ENCODE data around the gene KRTAP3-3.
"Not testable (repeated sequence)": the region's sequence is repeated elsewhere in the genome, so short reads cannot be mapped to it uniquely, and the experiment has no call there.

KRTAP3-3 gene

GRCh38 chr17:40993839-40994238 lies at the start of gene KRTAP3-3:
KRTAP3-3 (minus strand) TSS chr17:40994164; CDS start chr17:40994097, 67 bp downstream.
- DNase-seq (ENCODE audit: low spot score): no peak

- DNase-seq (ENCODE audit: low spot score): no peak
These were observed 49.0 kb upstream of the KRTAP3-3 start for GRCh38 chr17:41042953-41043352.

GRCh38 chr17:41040783-41041571 lies 47.0 kb upstream of the KRTAP3-3 start, which contains the start of gene KRTAP1-1:
KRTAP1-1 (minus strand) TSS chr17:41041450; CDS start chr17:41041397, 53 bp downstream.
- peak; percentile 43 for DNase-seq (ENCODE audit: low spot score)

- no peak for DNase-seq (ENCODE audit: low spot score)
These were observed 43.9 kb upstream of the KRTAP3-3 start for GRCh38 chr17:41037853-41038350.

- DNase-seq (ENCODE audit: low spot score): not testable (repeated sequence)
These were observed 40.5 kb upstream of the KRTAP3-3 start, which contains the start of gene KRTAP1-3 for GRCh38 chr17:41034346-41034935. KRTAP1-3 (minus strand) TSS chr17:41034874; CDS start chr17:41034821, 53 bp downstream.

- no peak for DNase-seq (ENCODE audit: low spot score)
These were observed 35.8 kb upstream of the KRTAP3-3 start, which contains the start of gene KRTAP1-4 for GRCh38 chr17:41029633-41030245. KRTAP1-4 (minus strand) TSS chr17:41030195; CDS start chr17:41030078, 117 bp downstream.

GRCh38 chr17:41026715-41027471 lies 32.9 kb upstream of the KRTAP3-3 start, which contains the start of gene KRTAP1-5:
KRTAP1-5 (minus strand) TSS chr17:41027208; CDS start chr17:41027155, 53 bp downstream.
- DNase-seq (ENCODE audit: low spot score): peak; percentile 59

GRCh38 chr17:41024697-41025096 lies 30.7 kb upstream of the KRTAP3-3 start:
- no peak for DNase-seq (ENCODE audit: low spot score)

- no peak for DNase-seq (ENCODE audit: low spot score)
These were observed 26.4 kb upstream of the KRTAP3-3 start for GRCh38 chr17:41020336-41020735.

- DNase-seq (ENCODE audit: low spot score): no peak
These were observed 25.5 kb upstream of the KRTAP3-3 start for GRCh38 chr17:41019415-41019814.

GRCh38 chr17:41018541-41018940 lies 24.6 kb upstream of the KRTAP3-3 start:
- DNase-seq (ENCODE audit: low spot score): no peak

- no peak for DNase-seq (ENCODE audit: low spot score)
These were observed 22.7 kb upstream of the KRTAP3-3 start for GRCh38 chr17:41016578-41017215.

- no peak for DNase-seq (ENCODE audit: low spot score)
These were observed 21.5 kb upstream of the KRTAP3-3 start for GRCh38 chr17:41015454-41015853.

- DNase-seq (ENCODE audit: low spot score): peak; percentile 69
These were observed 19.6 kb upstream of the KRTAP3-3 start for GRCh38 chr17:41013606-41014005.

- DNase-seq (ENCODE audit: low spot score): peak; percentile 19
These were observed 19.2 kb upstream of the KRTAP3-3 start for GRCh38 chr17:41013181-41013580.

GRCh38 chr17:41012326-41013120 lies 18.6 kb upstream of the KRTAP3-3 start:
- DNase-seq (ENCODE audit: low spot score): no peak

- DNase-seq (ENCODE audit: low spot score): no peak
These were observed 16.5 kb upstream of the KRTAP3-3 start for GRCh38 chr17:41010441-41010840.

- no peak for DNase-seq (ENCODE audit: low spot score)
These were observed 16.0 kb upstream of the KRTAP3-3 start for GRCh38 chr17:41009936-41010335.

- no peak for DNase-seq (ENCODE audit: low spot score)
These were observed 15.4 kb upstream of the KRTAP3-3 start for GRCh38 chr17:41009301-41009760.

GRCh38 chr17:41008811-41009210 lies 14.8 kb upstream of the KRTAP3-3 start, which contains the start of gene KRTAP3-1:
KRTAP3-1 (minus strand) TSS chr17:41009128; CDS start chr17:41009074, 54 bp downstream.
- no peak for DNase-seq (ENCODE audit: low spot score)

All from AG20443 (cell line).